Stimulated activated CD8-positive, alpha-beta memory T cell treated with anti-CD3 and anti-CD28 coated beads, Interleukin-7, amount 100 ng/mL, for 24 hours (primary cell): Measurements from ENCODE around the gene PI4KA.
"Not testable (repeated sequence)": the region's sequence is repeated elsewhere in the genome, so short reads cannot be mapped to it uniquely, and the experiment has no call there.

ENCODE experiments used
- DNase-seq: peaks from one replicate; pipeline ENCODE4 v3.0.0-alpha.2; 2020; ENCODE audit warnings: low read depth

The PI4KA gene

GRCh38 chr22:20748731-20749428 is 109.7 kb downstream of the PI4KA start:
- DNase-seq, result no peak

DNA sequence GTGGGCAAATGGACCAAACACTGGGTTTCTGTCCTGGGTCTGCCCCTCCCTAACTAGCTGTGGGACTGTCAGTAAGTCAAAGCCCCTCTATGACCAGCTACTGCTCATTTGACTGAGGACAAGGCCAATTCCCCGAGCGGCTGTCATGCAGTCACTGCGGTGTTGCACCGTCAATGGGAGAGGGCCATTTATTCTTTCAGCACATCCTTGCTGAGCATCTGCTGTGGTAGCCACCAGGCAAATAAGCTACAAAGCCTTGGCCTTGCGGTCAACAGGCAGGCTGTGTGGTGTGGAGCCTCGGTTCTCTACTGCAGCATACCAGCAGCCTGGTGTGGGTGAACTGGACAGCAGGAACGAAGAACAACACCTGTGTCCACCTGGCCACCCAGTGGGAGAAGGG is 110.5 kb downstream of the PI4KA start:
- no peak for DNase-seq

DNA sequence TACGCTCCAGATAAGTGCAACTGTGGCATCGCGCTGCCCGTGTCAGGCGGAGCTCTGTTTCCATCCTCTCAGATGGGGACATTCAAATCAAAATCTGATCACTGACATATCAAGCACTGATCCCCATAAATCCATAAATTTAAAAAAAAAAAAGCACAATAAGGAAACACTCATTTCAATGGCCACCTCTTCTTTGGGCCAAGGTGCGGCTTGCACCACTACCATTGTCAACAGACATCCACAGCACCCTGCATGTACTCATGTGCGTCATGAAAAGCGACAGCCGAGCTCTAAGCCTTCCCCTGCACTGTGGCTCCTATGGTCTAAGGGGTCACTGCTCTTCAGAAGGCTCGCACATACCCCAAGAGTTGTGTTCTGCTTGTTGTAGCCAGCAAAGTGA is 111.4 kb downstream of the PI4KA start:
- DNase-seq, result no peak

DNA sequence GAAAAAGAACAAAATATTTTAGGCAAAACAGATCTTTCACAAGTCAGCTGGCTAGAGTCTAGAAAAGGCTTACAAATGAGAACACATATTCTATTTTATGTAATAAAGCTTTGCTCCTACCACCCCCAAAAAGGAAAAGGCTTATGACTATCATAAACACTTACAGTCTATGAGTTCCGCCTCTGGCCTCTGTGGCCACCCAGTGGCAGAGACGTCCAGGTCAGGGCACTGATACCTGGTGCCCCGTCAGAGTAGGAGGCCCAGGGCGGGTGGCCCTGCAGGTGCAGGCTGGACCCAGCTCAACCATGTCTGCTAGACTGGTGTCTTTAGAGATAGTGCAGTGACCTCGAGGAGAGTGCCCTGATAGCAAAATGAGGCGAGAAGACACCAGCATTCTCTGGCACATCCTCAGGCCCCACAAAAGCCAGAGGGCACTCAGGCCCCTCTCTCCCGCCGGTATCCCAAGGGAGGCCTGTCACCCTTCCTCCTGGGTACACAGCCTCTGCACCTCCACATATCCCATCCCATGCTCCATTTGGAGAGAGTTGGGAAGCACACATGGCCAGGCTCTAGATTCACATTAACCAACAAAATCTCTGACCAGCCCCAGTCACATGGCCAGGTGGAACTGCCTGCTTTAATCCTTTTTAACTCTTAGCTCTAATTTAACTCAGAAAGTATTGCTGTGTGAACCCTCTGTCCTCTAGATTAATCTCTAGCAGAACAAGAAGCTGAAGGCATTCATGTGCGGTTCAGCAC is 112.0 kb downstream of the PI4KA start:
- no peak for DNase-seq

DNA sequence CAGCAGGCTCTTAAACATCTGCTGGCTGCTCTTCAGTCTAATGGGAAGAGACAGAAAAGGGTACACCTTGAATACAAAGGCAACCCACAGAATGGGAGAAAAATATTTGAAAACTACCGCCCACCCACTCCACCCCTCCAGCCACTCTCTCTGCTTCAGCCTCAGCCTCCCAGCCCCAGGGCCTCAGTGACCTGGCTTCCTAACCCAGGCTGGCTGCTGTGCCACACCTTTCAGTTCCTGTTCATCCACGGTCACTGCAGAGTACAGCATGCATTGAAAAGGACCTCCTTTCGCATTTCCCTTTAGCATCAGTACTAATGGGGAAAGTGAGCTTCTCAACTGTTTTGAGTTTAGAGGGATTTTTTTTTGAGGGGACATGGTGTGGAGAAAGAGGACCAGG is 113.5 kb downstream of the PI4KA start:
- no peak for DNase-seq

- DNase-seq, result no peak
Observed at GRCh38 chr22:20744456-20744855, 114.2 kb downstream of the PI4KA start.

DNA sequence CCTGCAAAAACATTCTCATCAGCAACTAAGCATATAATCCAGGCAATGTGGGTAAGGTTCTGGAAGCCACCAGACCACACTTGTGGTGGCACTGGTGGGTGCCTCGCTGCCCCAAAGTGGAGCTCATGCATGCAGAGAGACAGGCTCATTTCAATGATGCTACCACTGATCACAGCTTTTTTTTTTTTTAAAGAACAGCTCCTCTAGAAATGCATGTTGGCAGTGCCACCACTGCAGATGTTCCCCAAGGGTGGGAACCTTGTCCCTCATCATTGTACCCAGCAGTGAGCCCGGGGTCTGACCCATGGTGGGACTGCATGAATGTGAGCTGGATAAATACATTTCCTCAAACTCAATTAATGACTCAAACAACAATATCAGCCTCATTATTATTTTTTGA is 115.8 kb downstream of the PI4KA start:
- DNase-seq, result no peak

GRCh38 chr22:20741634-20742581 is 116.7 kb downstream of the PI4KA start:
- DNase-seq, result no peak

DNA sequence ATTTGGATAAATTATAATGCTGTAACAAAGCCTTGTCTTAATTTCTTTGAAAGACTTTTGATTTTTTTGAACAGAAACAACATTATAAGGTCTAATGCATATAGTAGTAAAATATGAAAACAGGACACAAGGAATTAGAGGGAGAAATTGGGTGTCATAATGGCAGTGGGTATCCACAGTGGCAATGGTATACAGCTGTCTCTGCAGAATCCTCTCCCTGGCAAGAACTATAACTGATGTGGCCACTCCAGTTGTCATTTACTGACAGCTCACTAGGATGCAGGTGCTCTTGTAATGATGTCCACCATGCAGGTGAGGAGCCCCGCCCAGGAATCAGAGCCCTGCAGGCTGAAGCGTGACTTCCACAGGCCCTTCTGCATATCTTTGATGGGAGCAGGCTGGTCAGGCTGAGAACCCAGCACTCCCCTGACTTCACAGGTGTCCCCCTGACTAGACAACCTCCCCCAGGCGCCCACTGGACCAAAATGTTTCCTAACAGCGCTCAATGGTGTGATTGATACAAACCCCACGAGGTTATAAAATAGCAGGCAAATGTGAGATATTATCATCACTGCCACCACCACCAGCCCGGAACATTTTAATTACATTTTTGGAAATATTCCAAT is 117.5 kb downstream of the PI4KA start:
- DNase-seq, result no peak

DNA sequence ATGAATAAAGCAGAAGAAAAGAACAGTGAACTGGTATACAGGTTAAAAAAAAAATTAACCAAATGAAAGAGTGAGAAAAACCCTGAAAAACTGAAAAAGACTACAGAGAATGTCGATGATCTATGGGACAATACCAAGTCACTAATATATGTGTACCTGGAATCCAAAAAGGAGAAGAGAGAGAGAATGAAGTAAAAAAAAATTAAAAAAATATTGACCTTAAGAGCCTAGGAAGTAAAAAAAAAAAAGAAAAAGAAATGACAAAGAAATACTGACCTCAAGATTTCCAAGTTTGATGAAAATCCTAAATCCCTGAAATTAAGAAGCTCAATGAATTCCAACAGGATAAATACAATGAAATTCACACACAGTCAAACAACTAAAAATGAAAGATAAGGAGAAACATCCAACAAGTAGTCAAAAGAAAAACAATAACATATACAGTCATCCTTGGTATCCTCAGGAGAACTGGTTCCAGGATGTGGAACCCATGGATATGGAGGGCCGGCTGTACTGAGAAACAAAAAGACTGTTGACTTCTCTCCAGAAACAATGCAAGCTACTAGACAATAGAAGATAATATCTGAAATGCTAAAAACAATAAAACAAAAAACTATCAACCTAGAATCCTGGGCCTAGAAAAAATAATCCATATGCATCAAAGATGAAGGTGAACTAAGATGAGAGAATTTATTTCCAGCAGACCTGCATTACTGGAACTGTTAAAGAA is 118.2 kb downstream of the PI4KA start:
- no peak for DNase-seq

GRCh38 chr22:20738394-20739089 is 120.1 kb downstream of the PI4KA start:
- DNase-seq, result no peak

GRCh38 chr22:20736891-20737290 is 121.7 kb downstream of the PI4KA start:
- DNase-seq, result not testable (repeated sequence)

- DNase-seq, result not testable (repeated sequence)
Observed at GRCh38 chr22:20735356-20736162, 123.1 kb downstream of the PI4KA start.

GRCh38 chr22:20732431-20732830 is 126.2 kb downstream of the PI4KA start:
- not testable (repeated sequence) for DNase-seq

DNA sequence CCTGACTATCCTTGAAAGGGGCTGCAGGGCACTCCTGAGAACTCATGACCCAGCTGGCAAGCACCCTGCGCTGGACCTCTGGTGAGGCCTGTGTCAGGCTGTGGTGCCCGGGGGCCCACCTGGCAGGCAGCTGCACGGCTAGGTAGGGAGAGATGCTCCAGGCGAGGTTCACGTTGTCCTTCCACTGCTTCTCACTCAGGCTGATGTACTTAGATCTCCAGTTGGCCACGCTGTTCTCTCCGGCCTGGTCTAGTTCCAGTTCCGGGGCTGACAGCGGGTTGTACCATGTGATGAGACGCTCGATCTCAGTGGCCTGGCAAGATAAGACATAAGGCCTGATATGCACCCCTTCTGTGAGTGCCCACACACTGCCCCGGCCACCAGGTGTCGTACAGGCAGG is 129.4 kb downstream of the PI4KA start:
- no peak for DNase-seq

- DNase-seq, result no peak
Observed at GRCh38 chr22:20728523-20729190, 130.0 kb downstream of the PI4KA start.

- DNase-seq, result no peak
Observed at GRCh38 chr22:20727118-20728015, 131.2 kb downstream of the PI4KA start.

DNA sequence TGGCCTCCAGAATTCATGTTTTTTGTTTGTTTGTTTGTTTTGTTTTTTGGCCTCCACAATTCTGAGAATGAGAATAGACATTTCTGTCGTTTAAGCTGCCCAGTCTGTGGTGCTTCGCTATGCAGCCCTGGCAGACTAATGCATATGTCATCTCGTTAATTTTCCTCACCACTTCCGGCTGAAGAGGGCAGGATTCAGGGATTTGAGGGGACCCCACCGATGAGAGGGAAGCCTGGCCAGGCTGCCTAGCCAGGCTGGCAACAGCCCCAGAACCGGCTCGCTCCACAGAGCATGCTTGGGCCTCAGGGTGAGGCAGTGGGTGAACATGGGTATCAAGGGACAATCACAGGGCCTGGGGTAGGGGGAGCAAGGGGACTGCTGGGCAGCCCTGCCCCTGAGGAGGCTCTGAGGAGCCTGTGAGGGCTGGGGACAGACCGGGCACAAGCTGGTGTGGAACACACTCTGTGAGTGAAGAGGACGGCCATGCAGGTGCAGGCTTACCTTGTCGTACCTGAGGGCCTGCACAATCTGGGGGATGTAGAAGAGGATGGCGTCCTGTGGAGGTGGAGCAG is 132.5 kb downstream of the PI4KA start:
- DNase-seq, result no peak
